OCI-LY7 (cell line): Measurements from ENCODE around the gene NFIX. TPM values are rescaled to one million over a fixed set of nuclear protein-coding genes. Genes with fewer than 3 reads are reported as not detected.

ENCODE experiments used
- BruUV-seq: library from RNA; stranded (reverse); fragments of 400-500 nt; replicated peaks from 2 replicates; lab custom pipeline; 2021; lab: Mats Ljungman, UMichigan
- CTCF ChIA-PET: fragments of 300-600 bp; sonication (Branson Sonifier 250); formaldehyde crosslinking; loops from one replicate; lab custom pipeline; 2022; ENCODE audit warnings: antibody characterized with exemption; ENCODE audit not compliant: unreplicated experiment; lab: Charles Lee
- POLR2A ChIA-PET: fragments of 300-600 bp; sonication (Branson Sonifier 250); formaldehyde crosslinking; loops from one replicate; lab custom pipeline; 2022; ENCODE audit warnings: antibody characterized with exemption; lab: Charles Lee
- DNase-seq: peaks from one replicate; pipeline ENCODE4 v3.0.0-alpha.2; 2015; ENCODE audit warnings: low spot score
- H2AFZ ChIP-seq: fragments of 200-600 bp; sonication (generic), shearing (Covaris generic); 2 replicates; pipeline ENCODE4 v1.6.1; 2014; ENCODE audit warnings: mild to moderate bottlenecking, antibody characterized with exemption, low read length, moderate library complexity
- H3K27ac ChIP-seq: fragments of 200-600 bp; sonication (generic); 2 replicates; pipeline ENCODE4 v1.5.1; 2014; ENCODE audit warnings: mixed run types, low read depth, mild to moderate bottlenecking, moderate library complexity, low read length, inconsistent platforms; ENCODE audit not compliant: poor library complexity, severe bottlenecking
- H3K36me3 ChIP-seq: fragments of 200-600 bp; sonication (generic); 2 replicates; pipeline ENCODE4 v1.6.1; 2014; ENCODE audit warnings: mild to moderate bottlenecking, antibody characterized with exemption, low read length, moderate library complexity, mixed read lengths; ENCODE audit not compliant: insufficient read depth
- H3K4me1 ChIP-seq: fragments of 200-600 bp; sonication (generic); 2 replicates; pipeline ENCODE4 v1.5.1; 2014; ENCODE audit warnings: mild to moderate bottlenecking, low read length; ENCODE audit not compliant: insufficient read depth, poor library complexity, severe bottlenecking
- H3K4me2 ChIP-seq: fragments of 200-600 bp; sonication (generic); 2 replicates; pipeline ENCODE4 v1.6.1; 2014; ENCODE audit warnings: mild to moderate bottlenecking, low read length
- H3K4me3 ChIP-seq: fragments of 200-600 bp; sonication (generic); 2 replicates; pipeline ENCODE4 v1.5.1; 2014; ENCODE audit warnings: mild to moderate bottlenecking, low read depth, low read length; ENCODE audit not compliant: poor library complexity, severe bottlenecking
- H3K79me2 ChIP-seq: fragments of 200-600 bp; sonication (generic); 2 replicates; pipeline ENCODE4 v1.6.1; 2016; ENCODE audit warnings: low read depth, mild to moderate bottlenecking, low read length, moderate library complexity, mixed read lengths; ENCODE audit not compliant: insufficient read depth
- H3K9me2 ChIP-seq: fragments of 200-600 bp; sonication (generic); 2 replicates; pipeline ENCODE4 v1.6.1; 2016; ENCODE audit warnings: mild to moderate bottlenecking, low read length, mixed read lengths; ENCODE audit not compliant: insufficient read depth
- H3K9me3 ChIP-seq: fragments of 200-600 bp; sonication (generic); 2 replicates; pipeline ENCODE4 v1.6.1; 2014; ENCODE audit warnings: mild to moderate bottlenecking, mixed run types, low read length, mixed read lengths
- H4K20me1 ChIP-seq: fragments of 200-600 bp; sonication (generic); 2 replicates; pipeline ENCODE4 v1.6.1; 2014; ENCODE audit warnings: mild to moderate bottlenecking, antibody characterized with exemption, low read length, moderate library complexity, mixed read lengths; ENCODE audit not compliant: insufficient read depth
- EZH2phosphoT487 ChIP-seq: fragments of 200-600 bp; sonication (generic); IDR thresholded peaks from 2 replicates; pipeline ENCODE4 v1.6.1; 2018; ENCODE audit warnings: low read depth, borderline replicate concordance, mild to moderate bottlenecking, mixed run types, antibody characterized with exemption, low read length, moderate library complexity, mixed read lengths
- intact Hi-C: fragments of 100-400 bp; cut with micrococcal nuclease; formaldehyde crosslinking; loops from one replicate; pipeline ENCODE4 v1.10.0; 2022; ENCODE audit not compliant: unreplicated experiment
- total RNA-seq, 2 experiments: library from RNA; depleted of rRNA in 1 of 2; stranded (reverse); fragments of >200 nt in 1 of 2; shearing (Covaris generic) in 1 of 2; gene quantifications; 2 replicates each; pipeline ENCODE4 v1.2.3, GENCODE V29; 2014 to 2022
- TF ChIP-seq, protein P1 (sequence below): fragments of 200-600 bp; sonication (generic); conservative IDR thresholded peaks from 2 replicates; pipeline ENCODE4 v1.5.1; 2014; ENCODE audit warnings: mild to moderate bottlenecking, antibody characterized with exemption, low read length, moderate library complexity, mixed read lengths

The NFIX gene
- total RNA-seq, 2 experiments from 2014 or later = 0.16 to 0.72 TPM

- CTCF ChIA-PET = no interaction called here
Measured at GRCh38 chr19:13051557-13052165, 56.4 kb downstream of the NFIX start.

GRCh38 chr19:13052447-13053175 is 57.3 kb downstream of the NFIX start:
- DNase-seq = no peak
- Histone ChIP-seq H3K4me1 (no peaks in the 10 kb centered on the region), H3K9me2 (no peaks in the 10 kb centered on the region), H3K79me2 (no peaks in the 10 kb centered on the region), H3K27ac (no peak overlapping the region), H3K36me3 (no peaks in the 10 kb centered on the region), H3K4me3 (no peak overlapping the region), H2AFZ (no peak overlapping the region), H3K4me2 (no peak overlapping the region), H4K20me1 (no peaks in the 10 kb centered on the region), H3K9me3 (no peaks in the 10 kb centered on the region)
- POLR2A ChIA-PET = interaction anchor here (0.6 kb wide), 1 partner anchor 129 kb away, joined by 4 read pairs; no protein-coding TSS in a partner anchor
- intact Hi-C loops = no loop called here
- CTCF ChIA-PET = no interaction called here
- TF ChIP-seq EZH2phosphoT487 = no peak
- TF ChIP-seq, protein P1, sequence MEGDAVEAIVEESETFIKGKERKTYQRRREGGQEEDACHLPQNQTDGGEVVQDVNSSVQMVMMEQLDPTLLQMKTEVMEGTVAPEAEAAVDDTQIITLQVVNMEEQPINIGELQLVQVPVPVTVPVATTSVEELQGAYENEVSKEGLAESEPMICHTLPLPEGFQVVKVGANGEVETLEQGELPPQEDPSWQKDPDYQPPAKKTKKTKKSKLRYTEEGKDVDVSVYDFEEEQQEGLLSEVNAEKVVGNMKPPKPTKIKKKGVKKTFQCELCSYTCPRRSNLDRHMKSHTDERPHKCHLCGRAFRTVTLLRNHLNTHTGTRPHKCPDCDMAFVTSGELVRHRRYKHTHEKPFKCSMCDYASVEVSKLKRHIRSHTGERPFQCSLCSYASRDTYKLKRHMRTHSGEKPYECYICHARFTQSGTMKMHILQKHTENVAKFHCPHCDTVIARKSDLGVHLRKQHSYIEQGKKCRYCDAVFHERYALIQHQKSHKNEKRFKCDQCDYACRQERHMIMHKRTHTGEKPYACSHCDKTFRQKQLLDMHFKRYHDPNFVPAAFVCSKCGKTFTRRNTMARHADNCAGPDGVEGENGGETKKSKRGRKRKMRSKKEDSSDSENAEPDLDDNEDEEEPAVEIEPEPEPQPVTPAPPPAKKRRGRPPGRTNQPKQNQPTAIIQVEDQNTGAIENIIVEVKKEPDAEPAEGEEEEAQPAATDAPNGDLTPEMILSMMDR = no peak
- no TSS peak for BruUV-seq

More at GRCh38 chr19:13051557-13052165, 56.4 kb downstream of the NFIX start:
- H3K4me1 ChIP-seq = no peaks in the 10 kb centered on the region
- no peak for DNase-seq
- H2AFZ ChIP-seq = no peak overlapping the region
- H3K36me3 ChIP-seq = no peaks in the 10 kb centered on the region
- H3K9me2 ChIP-seq = no peaks in the 10 kb centered on the region
- no peak overlapping the region for H3K4me2 ChIP-seq
- TF ChIP-seq, protein P1 = no peak
- POLR2A ChIA-PET = no interaction called here
- no peaks in the 10 kb centered on the region for H3K79me2 ChIP-seq
- intact Hi-C loops = no loop called here
- H3K27ac ChIP-seq = no peak overlapping the region
- no TSS peak for BruUV-seq
- H4K20me1 ChIP-seq = no peaks in the 10 kb centered on the region
- H3K4me3 ChIP-seq = no peak overlapping the region
- H3K9me3 ChIP-seq = no peaks in the 10 kb centered on the region

DNA sequence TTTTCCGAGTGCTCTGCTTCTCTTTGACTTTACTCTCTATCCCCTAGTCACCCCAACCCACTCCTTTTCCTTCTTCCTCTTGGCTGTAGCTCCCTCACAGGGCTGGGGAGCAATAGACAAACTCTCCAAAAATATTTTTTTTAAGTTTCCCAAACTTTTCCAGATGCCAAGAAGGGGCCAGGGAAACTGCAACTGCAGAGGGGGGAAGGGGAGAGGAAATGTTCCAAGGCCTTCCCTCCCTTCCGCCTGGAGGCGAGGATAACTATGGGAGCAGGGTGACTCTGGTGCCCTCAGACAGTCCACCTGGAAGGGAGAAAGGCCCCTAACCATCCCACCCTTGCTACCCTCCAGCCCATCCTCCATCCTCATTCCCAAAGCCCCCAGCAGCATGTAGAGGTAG is 58.0 kb downstream of the NFIX start:
- no peaks in the 10 kb centered on the region for H3K79me2 ChIP-seq
- TF ChIP-seq EZH2phosphoT487 = no peak
- TF ChIP-seq, protein P1 = no peak
- H3K4me3 ChIP-seq = no peak overlapping the region
- no peak for DNase-seq
- BruUV-seq = no TSS peak
- no peaks in the 10 kb centered on the region for H4K20me1 ChIP-seq
- intact Hi-C loops = no loop called here
- no peaks in the 10 kb centered on the region for H3K4me1 ChIP-seq
- ChIA-PET CTCF (no interaction called here), POLR2A (interaction anchor here (0.6 kb wide), 1 partner anchor 129 kb away, joined by 4 read pairs; no protein-coding TSS in a partner anchor)
- H3K36me3 ChIP-seq = no peaks in the 10 kb centered on the region
- H3K9me3 ChIP-seq = no peaks in the 10 kb centered on the region
- H2AFZ ChIP-seq = no peak overlapping the region
- no peaks in the 10 kb centered on the region for H3K9me2 ChIP-seq
- no peak overlapping the region for H3K4me2 ChIP-seq
- H3K27ac ChIP-seq = no peak overlapping the region
